ENCODE data around the gene FAT2.

The FAT2 gene

DNA sequence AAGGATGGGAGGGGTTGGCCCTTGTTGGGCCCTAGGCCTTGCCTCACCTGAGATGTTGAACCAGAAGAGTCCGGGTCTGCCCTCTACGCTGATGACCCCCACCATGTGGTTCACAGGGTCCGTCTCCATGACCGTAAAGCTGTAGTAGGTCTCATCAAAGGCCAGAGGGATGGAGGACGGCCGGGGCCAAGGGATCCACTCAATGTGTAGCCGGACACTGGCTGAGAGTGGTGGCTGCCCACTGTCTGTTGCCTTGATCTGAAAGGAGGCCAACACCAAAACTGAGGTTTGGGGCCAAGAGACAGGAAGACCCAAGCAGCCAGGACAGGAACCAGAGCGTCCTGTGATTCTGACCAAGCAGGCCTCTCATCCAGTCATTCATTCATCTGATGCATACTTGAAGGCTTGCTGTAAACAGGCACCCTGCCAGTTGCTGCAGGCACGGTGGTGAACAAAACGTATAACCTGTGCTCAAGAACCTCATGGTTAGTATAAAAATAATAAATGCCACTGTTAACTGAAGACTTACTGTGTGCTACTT is 37.9 kb downstream of the FAT2 start:
- DNase-seq (ENCODE audit: low spot score): no peak

- no peak for DNase-seq (ENCODE audit: low spot score)
Observed at GRCh38 chr5:151551985-151552384, 39.1 kb downstream of the FAT2 start.

GRCh38 chr5:151550146-151550545 is 41.0 kb downstream of the FAT2 start:
- no peak for DNase-seq (ENCODE audit: low spot score)

DNA sequence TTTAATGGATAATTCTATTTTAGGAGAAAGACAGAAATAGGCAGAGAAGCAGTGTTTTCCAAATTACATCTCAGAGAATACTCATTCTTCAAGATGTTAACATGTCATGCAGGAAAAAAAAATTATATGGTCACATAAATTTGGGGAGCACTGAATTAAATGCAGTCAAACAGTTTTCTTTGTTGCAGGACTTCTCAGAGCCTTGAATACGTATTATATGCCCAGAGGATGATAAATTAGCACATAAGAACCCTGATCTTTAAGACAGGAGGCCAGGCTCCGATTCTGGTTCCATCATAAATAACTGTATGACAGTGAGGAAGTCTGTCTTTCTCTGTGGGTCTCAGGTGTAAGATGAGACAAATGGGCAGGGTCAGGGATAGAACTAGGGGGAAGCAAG is 41.4 kb downstream of the FAT2 start:
- no peak for DNase-seq (ENCODE audit: low spot score)

- DNase-seq (ENCODE audit: low spot score): no peak
Observed at GRCh38 chr5:151547364-151547763, 43.8 kb downstream of the FAT2 start.

DNA sequence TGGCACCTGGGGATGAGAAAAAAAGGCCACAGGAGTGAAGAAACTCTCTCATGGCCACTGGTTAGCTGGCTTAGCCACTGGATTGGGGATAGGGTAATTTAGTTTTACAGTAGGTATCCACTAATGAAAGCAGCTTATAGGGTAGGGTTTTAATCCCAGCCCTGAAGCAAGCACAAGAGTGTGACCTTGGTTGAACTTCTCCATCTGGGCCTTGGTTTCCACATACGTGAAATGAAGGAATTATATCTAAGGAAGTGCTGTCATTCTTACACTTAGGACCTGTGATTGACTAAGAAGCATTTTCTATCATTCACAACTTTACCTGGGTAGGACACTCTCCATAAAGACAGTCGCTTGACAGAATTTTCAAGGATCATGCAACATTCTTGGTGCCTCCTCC is 49.6 kb downstream of the FAT2 start:
- DNase-seq (ENCODE audit: low spot score): no peak

All from RKO (cell line).